Endothelial cell (in vitro differentiated cells): ENCODE data around the gene TMEM134. TPM values are rescaled to one million over a fixed set of nuclear protein-coding genes. Genes with fewer than 3 reads are reported as not detected.
"Not testable (repeated sequence)": the region's sequence is repeated elsewhere in the genome, so short reads cannot be mapped to it uniquely, and the experiment has no call there.

Source experiments
- DNase-seq: peaks from one replicate; pipeline ENCODE4 v3.0.0; 2021; ENCODE audit warnings: low spot score
- H3K27ac Mint-ChIP-seq: one replicate; pipeline ENCODE4 v1.8.0; 2021; ENCODE audit warnings: mixed read lengths, inconsistent platforms; ENCODE audit not compliant: unreplicated experiment
- H3K27me3 Mint-ChIP-seq: one replicate; pipeline ENCODE4 v1.8.0; 2021; ENCODE audit warnings: mild to moderate bottlenecking, moderate library complexity, mixed read lengths, inconsistent platforms; ENCODE audit not compliant: unreplicated experiment
- H3K36me3 Mint-ChIP-seq: one replicate; pipeline ENCODE4 v1.8.0; 2021; ENCODE audit warnings: mild to moderate bottlenecking, low read depth, mixed read lengths, inconsistent platforms; ENCODE audit not compliant: unreplicated experiment
- H3K4me1 Mint-ChIP-seq: one replicate; pipeline ENCODE4 v1.8.0; 2021; ENCODE audit warnings: mild to moderate bottlenecking, mixed read lengths, inconsistent platforms; ENCODE audit not compliant: unreplicated experiment
- H3K4me3 Mint-ChIP-seq: one replicate; pipeline ENCODE4 v1.8.0; 2021; ENCODE audit warnings: mild to moderate bottlenecking, mixed read lengths, inconsistent platforms; ENCODE audit not compliant: unreplicated experiment
- H3K9me3 Mint-ChIP-seq: one replicate; pipeline ENCODE4 v1.8.0; 2021; ENCODE audit warnings: mixed read lengths, inconsistent platforms; ENCODE audit not compliant: unreplicated experiment
- total RNA-seq: library from RNA; stranded (reverse); fragmentation: NEBNext Ultra II Directional; extraction: Animal tissue kit (Norgen Biotek cat#: 25700); gene quantifications from one replicate; pipeline ENCODE4 v1.2.1, GENCODE V29; 2021; ENCODE audit not compliant: unreplicated experiment
- TF ChIP-seq, protein P1 (sequence below): fragments of 200-600 bp; sonication (generic); IDR thresholded peaks from one replicate; pipeline ENCODE4 v1.5.0; 2021; ENCODE audit warnings: antibody characterized with exemption; ENCODE audit not compliant: unreplicated experiment

Gene TMEM134
- total RNA-seq, 1 donor from 2014 or later, result 47.4 TPM

DNA sequence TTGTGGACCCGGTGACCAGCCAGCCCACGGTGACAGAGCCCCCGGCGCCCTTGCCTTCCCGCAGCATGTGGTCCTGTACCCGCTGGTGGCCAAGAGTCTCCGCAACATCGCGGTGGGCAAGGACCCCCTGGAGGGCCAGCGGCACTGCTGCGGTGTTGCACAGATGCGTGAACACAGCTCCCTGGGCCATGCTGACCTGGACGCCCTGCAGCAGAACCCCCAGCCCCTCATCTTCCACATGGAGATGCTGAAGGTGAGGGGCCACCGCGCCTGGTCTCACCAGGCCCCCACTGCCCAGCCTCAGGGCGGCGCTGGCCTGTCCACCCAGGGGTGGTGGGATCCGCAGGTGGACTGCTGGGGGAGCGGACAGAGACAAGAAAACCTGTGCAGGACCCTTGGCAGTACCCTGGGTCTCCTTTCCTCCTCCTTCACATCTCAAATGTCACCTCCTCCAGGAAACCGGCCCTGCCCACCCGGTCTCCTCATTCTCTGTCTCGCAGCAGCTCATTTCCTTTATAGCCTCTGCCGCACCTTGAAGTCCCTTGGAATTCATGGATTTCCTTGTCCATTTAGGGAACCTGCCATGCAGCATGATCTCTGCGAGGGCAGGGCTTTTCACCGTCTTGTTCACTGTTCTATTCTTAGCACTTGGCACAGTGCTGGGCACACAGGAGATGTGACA, 20.3 kb upstream of the TMEM134 start:
- TF ChIP-seq, protein P1, sequence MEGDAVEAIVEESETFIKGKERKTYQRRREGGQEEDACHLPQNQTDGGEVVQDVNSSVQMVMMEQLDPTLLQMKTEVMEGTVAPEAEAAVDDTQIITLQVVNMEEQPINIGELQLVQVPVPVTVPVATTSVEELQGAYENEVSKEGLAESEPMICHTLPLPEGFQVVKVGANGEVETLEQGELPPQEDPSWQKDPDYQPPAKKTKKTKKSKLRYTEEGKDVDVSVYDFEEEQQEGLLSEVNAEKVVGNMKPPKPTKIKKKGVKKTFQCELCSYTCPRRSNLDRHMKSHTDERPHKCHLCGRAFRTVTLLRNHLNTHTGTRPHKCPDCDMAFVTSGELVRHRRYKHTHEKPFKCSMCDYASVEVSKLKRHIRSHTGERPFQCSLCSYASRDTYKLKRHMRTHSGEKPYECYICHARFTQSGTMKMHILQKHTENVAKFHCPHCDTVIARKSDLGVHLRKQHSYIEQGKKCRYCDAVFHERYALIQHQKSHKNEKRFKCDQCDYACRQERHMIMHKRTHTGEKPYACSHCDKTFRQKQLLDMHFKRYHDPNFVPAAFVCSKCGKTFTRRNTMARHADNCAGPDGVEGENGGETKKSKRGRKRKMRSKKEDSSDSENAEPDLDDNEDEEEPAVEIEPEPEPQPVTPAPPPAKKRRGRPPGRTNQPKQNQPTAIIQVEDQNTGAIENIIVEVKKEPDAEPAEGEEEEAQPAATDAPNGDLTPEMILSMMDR, result no peak
- Mint-ChIP-seq H3K36me3 (peaks cover 27% of the 10 kb centered on the region), H3K9me3 (no peaks in the 10 kb centered on the region), H3K27me3 (peaks cover 12% of the 10 kb centered on the region), H3K27ac (no peak overlapping the region), H3K4me1 (peaks cover 9% of the 10 kb centered on the region), H3K4me3 (peak overlapping the region; percentile 12)
- DNase-seq, result no peak

DNA sequence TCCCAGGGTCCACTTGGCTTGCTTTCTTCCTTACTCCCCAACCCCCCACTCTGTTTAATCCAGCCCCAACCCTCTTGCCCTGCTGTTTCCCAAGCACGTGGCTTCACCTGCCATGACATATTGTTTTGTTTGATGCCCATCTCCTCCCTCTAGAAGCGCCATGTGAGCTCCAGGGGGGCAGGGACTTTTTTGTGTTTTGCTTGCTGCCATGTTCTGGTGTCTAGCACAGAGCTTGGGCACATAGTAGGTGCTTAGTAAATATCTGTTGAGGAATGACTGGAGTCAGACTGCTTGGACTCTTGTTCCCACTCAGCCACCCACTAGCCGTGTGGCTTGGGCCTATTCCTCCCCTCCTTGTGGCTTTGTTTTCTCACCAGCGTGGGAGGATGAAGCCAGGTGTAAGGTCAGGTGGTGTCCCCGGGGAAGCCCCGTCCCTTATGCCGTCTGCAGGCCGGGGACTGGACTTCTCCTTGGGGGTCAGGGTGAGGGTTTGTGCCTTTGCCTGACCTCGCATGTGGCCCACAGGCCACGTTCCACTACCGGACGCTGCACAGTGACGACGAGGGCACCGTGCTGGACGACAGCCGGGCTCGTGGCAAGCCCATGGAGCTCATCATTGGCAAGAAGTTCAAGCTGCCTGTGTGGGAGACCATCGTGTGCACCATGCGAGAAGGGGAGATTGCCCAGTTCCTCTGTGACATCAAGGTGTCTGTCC, 17.6 kb upstream of the TMEM134 start:
- H3K4me3 Mint-ChIP-seq, result peak overlapping the region; percentile 26
- TF ChIP-seq, protein P1, result no peak
- H3K36me3 Mint-ChIP-seq, result peaks cover 29% of the 10 kb centered on the region

DNA sequence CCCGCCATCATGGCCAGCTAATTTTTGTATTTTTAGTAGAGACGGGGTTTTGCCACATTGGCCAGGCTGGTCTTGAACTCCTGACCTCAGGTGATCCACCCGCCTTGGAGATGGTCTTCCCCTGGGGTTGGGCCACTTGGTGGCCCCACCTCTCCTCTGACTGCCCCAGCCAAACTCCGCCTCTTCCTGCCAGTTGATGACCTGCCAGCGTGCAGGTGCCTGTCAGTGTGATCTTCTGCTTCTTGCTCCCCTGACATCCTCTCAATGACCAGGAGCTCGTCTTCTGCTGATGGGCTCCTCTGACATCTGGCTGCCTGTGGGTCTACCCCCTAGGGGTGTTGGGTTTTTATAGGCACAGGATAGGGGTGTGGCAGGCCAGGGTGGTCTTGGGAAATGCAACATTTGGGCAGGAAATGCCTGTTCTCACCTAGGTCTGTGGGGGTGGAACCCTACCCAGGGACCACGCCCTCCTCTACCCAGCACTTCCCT, 16.9 kb upstream of the TMEM134 start:
- H3K9me3 Mint-ChIP-seq, DNase-seq: not testable (repeated sequence)
- H3K4me1 Mint-ChIP-seq, result peaks cover 16% of the 10 kb centered on the region
- peak overlapping the region; percentile 26 for H3K4me3 Mint-ChIP-seq
- peaks cover 16% of the 10 kb centered on the region for H3K27me3 Mint-ChIP-seq
- peaks cover 29% of the 10 kb centered on the region for H3K36me3 Mint-ChIP-seq
- H3K27ac Mint-ChIP-seq, result peak overlapping the region; percentile 43

More for the DNA sequence above, 17.6 kb upstream of the TMEM134 start:
- Mint-ChIP-seq H3K27ac (peak overlapping the region; percentile 43), H3K27me3 (peaks cover 16% of the 10 kb centered on the region), H3K4me1 (peaks cover 16% of the 10 kb centered on the region), H3K9me3 (no peaks in the 10 kb centered on the region)
- no peak for DNase-seq

DNA sequence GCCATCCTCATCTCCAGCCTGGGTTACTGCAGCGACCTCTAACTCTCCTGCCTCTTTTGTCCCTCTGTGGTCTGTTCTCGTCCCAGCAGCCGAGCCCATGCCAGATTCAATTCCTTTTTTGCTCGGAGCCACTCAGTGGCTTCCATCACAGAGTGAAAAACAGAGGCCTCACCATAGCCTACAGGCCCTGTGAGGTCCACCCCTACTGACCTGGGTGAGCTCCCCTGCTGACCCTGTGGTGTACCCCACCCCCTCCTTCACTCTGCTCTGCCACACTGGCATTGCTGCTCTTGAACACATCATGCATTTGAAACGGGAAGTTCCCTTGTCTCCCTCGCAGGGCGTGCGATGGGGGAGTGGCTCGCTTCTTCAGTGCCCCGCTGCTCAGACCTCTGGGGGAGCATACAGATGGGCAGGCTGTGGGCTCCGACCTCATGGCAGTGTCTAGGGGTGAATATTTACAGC, 15.8 kb upstream of the TMEM134 start:
- H3K9me3 Mint-ChIP-seq, result no peaks in the 10 kb centered on the region
- peaks cover 16% of the 10 kb centered on the region for H3K4me1 Mint-ChIP-seq
- H3K36me3 Mint-ChIP-seq, result peaks cover 29% of the 10 kb centered on the region
- TF ChIP-seq, protein P1, result no peak
- DNase-seq, result no peak
- H3K27ac Mint-ChIP-seq, result no peak overlapping the region
- peak overlapping the region; percentile 53 for H3K4me3 Mint-ChIP-seq
- H3K27me3 Mint-ChIP-seq, result peaks cover 16% of the 10 kb centered on the region

DNA sequence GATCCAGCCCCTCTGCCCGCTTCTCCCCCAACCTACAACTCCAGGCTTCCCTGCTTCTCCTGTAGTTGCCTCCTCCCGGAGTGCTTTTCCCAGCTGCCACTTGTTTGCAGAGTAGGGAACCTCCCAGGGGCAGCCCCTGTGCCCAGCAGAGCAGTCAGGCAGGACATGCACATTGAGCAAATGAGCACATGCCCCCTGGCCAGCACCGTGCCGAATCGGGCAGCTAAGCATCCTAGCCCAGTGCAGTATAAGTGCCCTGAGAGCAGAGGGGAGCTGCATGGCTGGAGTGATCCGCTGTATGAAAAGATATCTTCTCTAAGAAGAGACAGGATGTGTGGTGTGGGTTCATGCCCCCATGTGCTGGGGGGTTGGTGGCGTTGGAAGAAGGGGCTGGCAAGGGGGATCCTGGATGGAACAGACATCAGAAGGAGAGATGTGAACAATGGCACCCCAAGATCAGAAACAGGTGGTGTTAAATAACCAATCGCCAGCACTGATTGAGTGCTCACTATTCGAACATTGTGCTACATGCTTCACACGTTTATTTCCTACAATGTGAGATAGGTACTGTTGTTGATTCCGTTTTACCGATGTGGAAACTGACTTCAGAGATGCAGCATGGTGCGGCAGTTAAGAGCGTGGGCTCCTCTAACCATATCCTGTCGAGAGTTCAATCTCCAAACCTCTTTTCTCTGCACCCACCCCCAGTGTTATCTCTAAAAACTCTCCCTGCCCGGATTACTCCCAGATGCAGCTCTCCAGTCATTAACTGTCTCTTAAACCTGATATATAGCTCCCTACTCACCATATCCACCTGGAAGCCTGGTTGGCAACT, 15.0 kb upstream of the TMEM134 start:
- Mint-ChIP-seq H3K27me3 (peaks cover 14% of the 10 kb centered on the region), H3K9me3 (no peaks in the 10 kb centered on the region), H3K27ac (no peak overlapping the region), H3K4me3 (peak overlapping the region; percentile 60), H3K36me3 (peaks cover 24% of the 10 kb centered on the region), H3K4me1 (peaks cover 16% of the 10 kb centered on the region)
- DNase-seq, result no peak
- TF ChIP-seq, protein P1, result no peak
